ENCODE results near the gene RASSF6.
"Not testable (repeated sequence)": the region's sequence is repeated elsewhere in the genome, so short reads cannot be mapped to it uniquely, and the experiment has no call there.

RASSF6 gene

DNA sequence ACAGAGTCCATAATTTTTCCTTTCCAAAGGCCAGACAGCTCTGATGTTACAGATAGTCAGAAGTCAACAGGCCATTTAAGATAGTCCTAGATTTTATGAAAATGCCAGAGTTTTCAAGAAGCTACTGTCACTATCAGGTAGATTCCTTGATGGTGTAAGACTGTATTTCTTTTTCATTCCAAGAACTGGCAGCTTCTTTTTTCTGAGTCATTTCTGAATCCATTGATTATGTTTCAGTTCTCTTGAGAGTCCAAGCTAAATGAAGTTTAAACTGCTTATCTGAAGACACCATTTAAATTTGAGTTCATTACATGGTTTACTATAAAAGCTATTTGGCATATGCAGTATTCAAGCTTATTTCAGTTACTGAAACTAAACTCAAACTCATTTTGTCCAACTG lies 44.6 kb downstream of the RASSF6 start:
- DNase-seq = no peak

GRCh38 chr4:73573794-73574528 lies 46.3 kb downstream of the RASSF6 start:
- peak; percentile 78 for DNase-seq

DNA sequence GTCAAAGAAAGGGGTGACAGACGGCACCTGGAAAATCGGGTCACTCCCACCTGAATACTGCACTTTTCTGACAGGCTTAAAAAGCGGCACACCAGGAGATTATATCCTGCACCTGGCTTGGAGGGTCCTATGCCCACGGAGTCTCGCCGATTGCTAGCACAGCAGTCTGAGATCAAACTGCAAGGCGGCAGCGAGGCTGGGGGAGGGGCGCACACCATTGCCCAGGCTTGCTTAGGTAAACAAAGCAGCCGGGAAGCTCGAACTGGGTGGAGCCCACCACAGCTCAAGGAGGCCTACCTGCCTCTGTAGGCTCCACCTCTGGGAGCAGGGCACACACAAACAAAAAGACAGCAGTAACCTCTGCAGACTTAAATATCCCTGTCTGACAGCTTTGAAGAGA lies 69.4 kb downstream of the RASSF6 start:
- not testable (repeated sequence) for DNase-seq

DNA sequence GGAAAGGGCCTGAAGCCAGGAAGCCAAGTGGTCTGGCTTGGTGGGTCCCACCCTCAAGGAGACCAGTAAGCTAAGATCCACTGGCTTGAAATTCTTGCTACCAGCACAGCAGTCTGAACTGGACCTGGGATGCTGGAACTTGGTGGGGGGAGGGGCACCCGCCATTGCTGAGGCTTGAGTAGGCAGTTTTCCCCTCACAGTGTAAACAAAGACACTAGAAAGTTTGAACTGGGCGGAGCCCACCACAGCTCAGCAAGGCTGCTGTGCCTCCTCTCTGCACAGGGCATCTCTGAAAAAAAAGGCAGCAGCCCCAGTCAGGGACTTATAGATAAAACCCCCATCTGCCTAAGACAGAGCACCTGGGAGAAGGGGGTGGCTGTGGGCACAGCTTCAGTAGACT lies 75.6 kb downstream of the RASSF6 start:
- DNase-seq = no peak

- DNase-seq = no peak
These were observed 79.0 kb downstream of the RASSF6 start for GRCh38 chr4:73541251-73541650.

GRCh38 chr4:73540826-73541225 lies 79.4 kb downstream of the RASSF6 start:
- DNase-seq = no peak

- no peak for DNase-seq
These were observed 80.8 kb downstream of the RASSF6 start for GRCh38 chr4:73539386-73539785.

DNA sequence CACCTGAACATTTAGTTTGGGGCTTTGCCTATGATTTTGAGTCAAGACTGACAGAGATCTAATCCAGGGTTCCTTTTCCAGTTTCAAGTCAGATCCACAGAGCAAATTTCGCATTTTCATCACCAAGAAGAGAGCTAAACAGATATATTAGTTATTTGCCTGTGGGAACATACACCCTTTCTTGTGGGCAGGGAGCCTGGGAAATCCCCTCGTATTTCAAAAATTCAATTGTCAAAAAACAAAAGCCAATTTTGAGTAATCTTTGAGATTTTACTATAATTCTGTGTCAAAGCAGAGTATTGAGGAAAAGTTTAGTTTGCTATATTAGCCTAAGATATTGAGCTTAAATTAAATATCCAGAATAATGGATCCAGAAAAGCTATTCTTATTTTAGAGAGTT lies 82.1 kb downstream of the RASSF6 start:
- no peak for DNase-seq

DNA sequence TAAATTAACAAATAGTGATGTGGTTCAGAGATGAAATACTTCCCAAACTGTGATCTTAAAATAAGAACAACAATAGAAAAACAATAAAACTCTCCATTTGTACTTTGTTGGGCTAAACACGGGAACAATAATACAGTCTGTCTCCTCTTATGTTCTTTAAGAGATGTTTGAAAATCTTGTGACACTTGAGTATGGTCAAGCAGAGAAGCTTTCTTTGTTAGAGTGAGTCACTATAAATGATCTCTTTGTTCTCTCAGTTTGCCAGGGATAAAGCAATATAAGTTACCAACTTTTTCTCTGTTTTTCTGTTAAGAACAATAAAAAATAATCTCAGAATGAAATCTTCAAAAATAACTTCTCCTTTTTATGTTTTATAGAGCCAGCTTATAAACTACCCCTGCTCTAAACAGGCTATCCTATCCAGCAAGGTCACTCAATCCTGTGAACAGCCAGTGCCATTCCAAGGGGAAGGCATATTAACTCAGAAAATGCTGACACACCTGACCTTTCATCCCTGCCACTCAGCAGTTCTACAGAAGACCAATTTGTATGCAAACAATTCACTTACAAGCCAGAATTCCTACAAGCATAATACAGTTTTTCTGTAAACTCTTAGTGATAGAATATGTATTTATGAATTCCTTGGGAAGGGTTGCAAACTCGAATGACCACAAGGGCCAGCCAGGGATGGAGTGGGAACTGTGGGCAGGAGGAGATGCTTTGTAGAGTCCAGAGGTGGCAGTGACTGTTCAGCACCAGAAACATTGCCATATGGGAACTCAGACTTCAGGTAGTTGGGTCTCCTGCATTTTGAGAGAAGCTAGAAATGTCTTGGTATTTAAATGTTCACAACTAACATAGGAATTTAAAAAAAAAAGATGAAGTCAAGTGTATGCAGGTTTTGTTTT lies 86.5 kb downstream of the RASSF6 start:
- DNase-seq = no peak

GRCh38 chr4:73528171-73528570 lies 92.1 kb downstream of the RASSF6 start:
- DNase-seq = no peak

DNA sequence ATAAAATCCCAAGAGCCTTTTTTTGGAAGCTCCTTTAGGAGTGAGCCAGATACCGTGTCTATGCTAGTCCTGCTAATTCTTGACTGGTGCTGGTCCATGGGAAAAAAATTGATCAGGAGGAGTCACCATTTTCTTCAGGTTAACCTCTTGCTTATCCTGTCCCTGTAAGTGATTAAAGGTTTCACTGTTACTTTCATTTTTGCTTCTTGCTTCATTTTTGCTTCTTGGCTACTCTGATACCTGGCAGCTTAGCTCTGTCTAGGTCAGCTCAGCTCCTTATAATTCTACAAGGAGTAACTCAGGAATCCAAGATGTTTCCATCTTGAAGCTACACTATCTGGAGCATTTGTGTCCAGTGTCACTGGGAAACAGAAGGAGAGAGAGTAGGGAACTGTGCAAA lies 93.0 kb downstream of the RASSF6 start:
- no peak for DNase-seq

- DNase-seq = no peak
These were observed 94.6 kb downstream of the RASSF6 start for GRCh38 chr4:73525611-73526010.

DNA sequence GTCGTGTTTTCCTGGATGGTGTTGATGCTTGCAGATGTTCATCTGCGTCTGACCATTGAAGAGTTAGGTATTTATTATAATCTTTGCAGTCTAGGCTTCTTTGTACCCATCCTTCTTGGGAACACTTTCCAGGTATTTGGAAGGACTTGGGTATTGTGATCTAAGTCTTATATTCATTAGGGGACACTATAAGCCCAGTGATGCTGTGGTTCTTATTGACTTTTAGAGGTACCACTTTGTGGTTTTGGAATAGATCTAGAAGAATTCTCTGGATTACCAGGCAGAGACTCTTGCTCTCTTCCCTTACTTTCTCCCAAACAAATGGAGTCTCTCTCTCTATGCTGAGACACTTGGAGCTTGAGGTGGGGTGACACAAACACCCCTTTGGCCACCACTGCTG lies 97.1 kb downstream of the RASSF6 start:
- no peak for DNase-seq
